Glutamatergic neuron (in vitro differentiated cells): ENCODE measurements around the gene XPO5. TPM values are rescaled to one million over a fixed set of nuclear protein-coding genes. Genes with fewer than 3 reads are reported as not detected.
"Not testable (repeated sequence)": the region's sequence is repeated elsewhere in the genome, so short reads cannot be mapped to it uniquely, and the experiment has no call there.

ENCODE experiments used
- DNase-seq: peaks from one replicate; pipeline ENCODE4 v3.0.0; 2022
- H3K27ac Mint-ChIP-seq: one replicate; pipeline ENCODE4 v1.8.0; 2020; ENCODE audit warnings: mild to moderate bottlenecking, mixed read lengths, inconsistent platforms; ENCODE audit not compliant: unreplicated experiment
- H3K27me3 Mint-ChIP-seq: one replicate; pipeline ENCODE4 v1.8.0; 2020; ENCODE audit warnings: mild to moderate bottlenecking, moderate library complexity, mixed read lengths, inconsistent platforms; ENCODE audit not compliant: unreplicated experiment
- H3K36me3 Mint-ChIP-seq: one replicate; pipeline ENCODE4 v1.8.0; 2020; ENCODE audit warnings: mild to moderate bottlenecking, mixed read lengths, inconsistent platforms; ENCODE audit not compliant: unreplicated experiment
- H3K4me1 Mint-ChIP-seq: one replicate; pipeline ENCODE4 v1.8.0; 2020; ENCODE audit warnings: mild to moderate bottlenecking, low read depth, mixed read lengths, inconsistent platforms; ENCODE audit not compliant: unreplicated experiment
- H3K4me3 Mint-ChIP-seq: one replicate; pipeline ENCODE4 v1.8.0; 2020; ENCODE audit warnings: mild to moderate bottlenecking, mixed read lengths, inconsistent platforms; ENCODE audit not compliant: unreplicated experiment
- H3K9me3 Mint-ChIP-seq: one replicate; pipeline ENCODE4 v1.8.0; 2020; ENCODE audit warnings: mild to moderate bottlenecking, moderate library complexity, mixed read lengths, inconsistent platforms; ENCODE audit not compliant: unreplicated experiment
- CTCF ChIP-seq: fragments of 200-600 bp; sonication (generic); IDR thresholded peaks from one replicate; pipeline ENCODE4 v1.5.0; 2021; ENCODE audit not compliant: partially characterized antibody, unreplicated experiment
- total RNA-seq: library from RNA; stranded (reverse); fragmentation: NEBNext Ultra II Directional; extraction: Animal tissue kit (Norgen Biotek cat#: 25700); gene quantifications from one replicate; pipeline ENCODE4 v1.2.1, GENCODE V29; 2021; ENCODE audit not compliant: unreplicated experiment

Gene XPO5
- total RNA-seq, 1 donor from 2014 or later: 52.7 TPM

GRCh38 chr6:43606019-43606418 is 30.2 kb upstream of the XPO5 start:
- Mint-ChIP-seq H3K27me3 (no peaks in the 10 kb centered on the region), H3K4me1 (peaks cover 2% of the 10 kb centered on the region), H3K9me3 (peaks cover 1% of the 10 kb centered on the region), H3K4me3 (no peak overlapping the region), H3K27ac (no peak overlapping the region), H3K36me3 (no peaks in the 10 kb centered on the region)
- no peak for TF ChIP-seq CTCF
- DNase-seq: no peak

- no peak for DNase-seq
- Mint-ChIP-seq H3K4me1 (no peaks in the 10 kb centered on the region), H3K9me3 (peaks cover 1% of the 10 kb centered on the region), H3K27me3 (no peaks in the 10 kb centered on the region), H3K36me3 (no peaks in the 10 kb centered on the region), H3K4me3 (no peak overlapping the region), H3K27ac (no peak overlapping the region)
- TF ChIP-seq CTCF: no peak
These were observed 28.3 kb upstream of the XPO5 start for GRCh38 chr6:43604174-43604573.

DNA sequence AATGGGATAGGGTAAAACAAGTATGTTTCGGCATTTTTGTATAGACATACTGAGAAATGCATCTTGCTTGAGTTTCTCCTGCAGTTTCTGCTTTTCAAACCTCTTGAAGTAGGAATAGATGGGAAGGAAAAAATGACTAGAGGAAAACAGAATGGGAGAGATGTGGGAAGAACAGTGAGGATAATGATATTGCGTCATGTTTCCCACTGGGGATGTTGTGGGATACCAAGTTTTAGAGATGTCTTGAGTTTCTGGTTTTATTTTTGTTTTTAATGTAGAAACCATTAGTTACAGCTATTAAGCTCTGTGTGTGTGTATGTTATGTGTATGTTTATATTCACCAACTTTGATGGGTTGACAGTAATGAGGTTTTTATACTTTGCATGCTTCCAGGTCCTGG is 24.8 kb upstream of the XPO5 start:
- no peaks in the 10 kb centered on the region for H3K27me3 Mint-ChIP-seq
- H3K9me3 Mint-ChIP-seq: no peaks in the 10 kb centered on the region

GRCh38 chr6:43593938-43594337 is 18.1 kb upstream of the XPO5 start:
- H3K36me3 Mint-ChIP-seq: no peaks in the 10 kb centered on the region
- H3K4me3 Mint-ChIP-seq: no peak overlapping the region
- no peaks in the 10 kb centered on the region for H3K4me1 Mint-ChIP-seq
- H3K27me3 Mint-ChIP-seq: no peaks in the 10 kb centered on the region
- no peak for DNase-seq
- TF ChIP-seq CTCF: no peak
- H3K9me3 Mint-ChIP-seq: no peaks in the 10 kb centered on the region
- no peak overlapping the region for H3K27ac Mint-ChIP-seq

More for the DNA sequence above, 24.8 kb upstream of the XPO5 start:
- no peak for TF ChIP-seq CTCF
- no peaks in the 10 kb centered on the region for H3K36me3 Mint-ChIP-seq
- H3K4me3 Mint-ChIP-seq: no peak overlapping the region
- H3K27ac Mint-ChIP-seq: no peak overlapping the region
- H3K4me1 Mint-ChIP-seq: no peaks in the 10 kb centered on the region
- DNase-seq: no peak

GRCh38 chr6:43589564-43589963 is 13.7 kb upstream of the XPO5 start:
- not testable (repeated sequence) for H3K36me3 Mint-ChIP-seq, H3K27me3 Mint-ChIP-seq, DNase-seq, H3K4me1 Mint-ChIP-seq, H3K27ac Mint-ChIP-seq, H3K9me3 Mint-ChIP-seq, H3K4me3 Mint-ChIP-seq

GRCh38 chr6:43588194-43588593 is 12.4 kb upstream of the XPO5 start:
- H3K27ac Mint-ChIP-seq: no peak overlapping the region

More at GRCh38 chr6:43588194-43588593, 12.4 kb upstream of the XPO5 start:
- no peaks in the 10 kb centered on the region for H3K27me3 Mint-ChIP-seq
- H3K4me3 Mint-ChIP-seq: no peak overlapping the region
- no peaks in the 10 kb centered on the region for H3K4me1 Mint-ChIP-seq
- H3K36me3 Mint-ChIP-seq: no peaks in the 10 kb centered on the region
- DNase-seq: no peak
- no peak for TF ChIP-seq CTCF
- H3K9me3 Mint-ChIP-seq: peaks cover 2% of the 10 kb centered on the region
